H1 (cell line): ENCODE results near the gene GNB1.

Experiments used
- CREB1 ChIP-seq: IDR thresholded peaks from 2 replicates; pipeline ENCODE4 v1.6.1; 2012; ENCODE audit warnings: inconsistent platforms
- CTCF ChIP-seq, 3 experiments: IDR thresholded peaks; 1 replicate in 2 of 3; 2 replicates in 1 of 3; pipeline versions ENCODE4 v1.5.1 to v1.6.1; 2011; ENCODE audit warnings: low read length in 3 of 3, mild to moderate bottlenecking in 3 of 3, inconsistent platforms in 2 of 3, low read depth in 1 of 3, moderate library complexity in 1 of 3; ENCODE audit not compliant: insufficient read depth in 1 of 3; ENCODE audit errors: control extremely low read depth in 1 of 3
- E2F6 ChIP-seq: IDR thresholded peaks from 2 replicates; pipeline ENCODE4 v1.6.1; 2012; ENCODE audit warnings: inconsistent platforms
- EZH2 ChIP-seq: fragments of 200-600 bp; sonication (generic); IDR thresholded peaks from 2 replicates; pipeline ENCODE4 v1.7.1; 2012; ENCODE audit warnings: low read depth, mild to moderate bottlenecking, moderate library complexity, low read length, inconsistent platforms; ENCODE audit not compliant: severe bottlenecking
- JUND ChIP-seq: IDR thresholded peaks from 2 replicates; pipeline ENCODE4 v1.6.1; 2011; ENCODE audit warnings: mild to moderate bottlenecking, improper control_type of control experiment, low read length
- PHF8 ChIP-seq: fragments of 200-600 bp; sonication (generic); conservative IDR thresholded peaks from 2 replicates; pipeline ENCODE4 v1.7.1; 2012; ENCODE audit warnings: low read depth, mild to moderate bottlenecking, inconsistent platforms, low read length, moderate library complexity
- POLR2A ChIP-seq, 2 experiments: IDR thresholded peaks; 1 replicate in 1 of 2; 2 replicates in 1 of 2; pipeline ENCODE4 v1.6.1; 2011; ENCODE audit warnings: low read depth in 2 of 2, low read length in 2 of 2, mild to moderate bottlenecking in 2 of 2; ENCODE audit errors: control extremely low read depth in 1 of 2
- POLR2AphosphoS5 ChIP-seq: IDR thresholded peaks from 2 replicates; pipeline ENCODE4 v1.6.1; 2011; ENCODE audit warnings: low read depth, low read length
- TAF1 ChIP-seq: IDR thresholded peaks from 2 replicates; pipeline ENCODE4 v1.6.1; 2011; ENCODE audit warnings: mild to moderate bottlenecking, low read depth, low read length
- YY1 ChIP-seq: IDR thresholded peaks from 2 replicates; pipeline ENCODE4 v1.6.1; 2011; ENCODE audit warnings: low read depth, mild to moderate bottlenecking, low read length

GRCh38 chr1:1869469-1869868 is 21.4 kb downstream of the GNB1 start:
- TF ChIP-seq CTCF (IDR thresholded peaks at IDR 0.05; ENCODE audit: control extremely low read depth in 1 of 3, insufficient read depth in 1 of 3, low read depth in 1 of 3, low read length in 3 of 3) (no peak), POLR2A (IDR thresholded peaks at IDR 0.05; ENCODE audit: control extremely low read depth in 1 of 2, low read depth in 2 of 2, low read length in 2 of 2) (no peak), POLR2AphosphoS5 (no peak), PHF8 (no peak), YY1 (no peak), TAF1 (no peak), CREB1 (no peak), JUND (no peak), EZH2 (no peak), E2F6 (no peak)
